ENCODE measurements around the gene SPON1.

GRCh38 chr11:14112721-14113120, 150.2 kb downstream of the SPON1 start:
- no peak for TF ChIP-seq POLR2AphosphoS5 (IDR thresholded peaks at IDR 0.05)
- no peak for TF ChIP-seq POLR2A (IDR thresholded peaks at IDR 0.05)
- no peak for TF ChIP-seq CTCF (IDR thresholded peaks at IDR 0.05)
- TF ChIP-seq EP300 (IDR thresholded peaks at IDR 0.05; ENCODE audit: low read depth): no peak

All from transverse colon (tissue), 4 donors.